Chondrocyte (in vitro differentiated cells): ENCODE data around the gene FRMD4A. TPM values are rescaled to one million over a fixed set of nuclear protein-coding genes. Genes with fewer than 3 reads are reported as not detected.

Experiments
- DNase-seq: peaks from one replicate; pipeline ENCODE4 v3.0.0; 2021; ENCODE audit warnings: mixed read lengths, low spot score
- H3K27ac Mint-ChIP-seq: one replicate; pipeline ENCODE4 v1.8.0; 2021; ENCODE audit warnings: mild to moderate bottlenecking, moderate library complexity, mixed read lengths; ENCODE audit not compliant: unreplicated experiment
- H3K27me3 Mint-ChIP-seq: 2 replicates; pipeline ENCODE4 v1.8.0; 2021; ENCODE audit warnings: low read depth, mixed read lengths
- H3K36me3 Mint-ChIP-seq: 2 replicates; pipeline ENCODE4 v1.8.0; 2021; ENCODE audit warnings: low read depth, mixed read lengths
- H3K4me1 Mint-ChIP-seq: 2 replicates; pipeline ENCODE4 v1.8.0; 2021; ENCODE audit warnings: low read depth, mild to moderate bottlenecking, mixed read lengths
- H3K4me3 Mint-ChIP-seq: one replicate; pipeline ENCODE4 v1.8.0; 2021; ENCODE audit warnings: mild to moderate bottlenecking, moderate library complexity, mixed read lengths; ENCODE audit not compliant: unreplicated experiment
- H3K9me3 Mint-ChIP-seq: 2 replicates; pipeline ENCODE4 v1.8.0; 2021; ENCODE audit warnings: low read depth, mixed read lengths
- CTCF ChIP-seq: fragments of 200-600 bp; sonication (generic); IDR thresholded peaks from 2 replicates; pipeline ENCODE4 v1.5.0; 2021; ENCODE audit warnings: antibody characterized with exemption, mild to moderate bottlenecking, moderate library complexity
- total RNA-seq: library from RNA; stranded (reverse); gene quantifications from 3 replicates; pipeline ENCODE4 v1.2.1, GENCODE V29; 2021

Gene FRMD4A
- total RNA-seq, 1 donor from 2014 or later: 129 TPM

- no peak for DNase-seq
- Mint-ChIP-seq H3K9me3 (no peaks in the 10 kb centered on the region), H3K4me1 (peaks cover 94% of the 10 kb centered on the region), H3K36me3 (peaks cover 18% of the 10 kb centered on the region), H3K4me3 (no peak overlapping the region), H3K27ac (no peak overlapping the region), H3K27me3 (no peaks in the 10 kb centered on the region)
- TF ChIP-seq CTCF: no peak
Observed at GRCh38 chr10:13942035-13942434, 388.7 kb downstream of the FRMD4A start.

- Mint-ChIP-seq H3K9me3 (no peaks in the 10 kb centered on the region), H3K4me3 (no peak overlapping the region), H3K4me1 (peaks cover 84% of the 10 kb centered on the region), H3K27me3 (no peaks in the 10 kb centered on the region), H3K27ac (peak overlapping the region; percentile 77), H3K36me3 (peaks cover 13% of the 10 kb centered on the region)
- DNase-seq: no peak
- TF ChIP-seq CTCF: no peak
Observed at GRCh38 chr10:13939391-13939790, 391.3 kb downstream of the FRMD4A start.

- peak overlapping the region; percentile 77 for H3K27ac Mint-ChIP-seq
- TF ChIP-seq CTCF: no peak
- no peak for DNase-seq
Observed at GRCh38 chr10:13938950-13939349, 391.8 kb downstream of the FRMD4A start.

GRCh38 chr10:13936826-13937225, 393.9 kb downstream of the FRMD4A start:
- no peak for DNase-seq
- no peaks in the 10 kb centered on the region for H3K9me3 Mint-ChIP-seq
- peak overlapping the region; percentile 77 for H3K27ac Mint-ChIP-seq
- no peaks in the 10 kb centered on the region for H3K27me3 Mint-ChIP-seq
- peaks cover 14% of the 10 kb centered on the region for H3K36me3 Mint-ChIP-seq
- no peak overlapping the region for H3K4me3 Mint-ChIP-seq
- peaks cover 83% of the 10 kb centered on the region for H3K4me1 Mint-ChIP-seq
- TF ChIP-seq CTCF: no peak

More at GRCh38 chr10:13938950-13939349, 391.8 kb downstream of the FRMD4A start:
- Mint-ChIP-seq H3K9me3 (no peaks in the 10 kb centered on the region), H3K27me3 (no peaks in the 10 kb centered on the region), H3K4me3 (no peak overlapping the region), H3K4me1 (peaks cover 82% of the 10 kb centered on the region), H3K36me3 (peaks cover 13% of the 10 kb centered on the region)

GRCh38 chr10:13930120-13930519, 400.6 kb downstream of the FRMD4A start:
- H3K36me3 Mint-ChIP-seq: peaks cover 10% of the 10 kb centered on the region
- H3K4me1 Mint-ChIP-seq: peaks cover 60% of the 10 kb centered on the region
- H3K27ac Mint-ChIP-seq: no peak overlapping the region
- no peak for DNase-seq
- H3K9me3 Mint-ChIP-seq: no peaks in the 10 kb centered on the region
- no peak overlapping the region for H3K4me3 Mint-ChIP-seq
- H3K27me3 Mint-ChIP-seq: no peaks in the 10 kb centered on the region
- no peak for TF ChIP-seq CTCF
